SK-N-SH treated with all-trans-retinoic acid at 6 μM for 48 hours (cell line): ENCODE results near the gene RXRA.

Source experiments
- ATAC-seq: fragments of 200-7000 bp; cut with Tn5 transposase; 3 replicates; pipeline ENCODE4 v1.9.1; 2020; ENCODE audit warnings: mild to moderate bottlenecking, moderate library complexity
- ARNTL ChIP-seq: fragments of 450-650 bp; formaldehyde crosslinking; IDR thresholded peaks from 2 replicates; pipeline ENCODE4 v1.5.0; 2020; ENCODE audit warnings: low read depth, mild to moderate bottlenecking, moderate library complexity, borderline replicate concordance
- BACH2 ChIP-seq: fragments of 250-450 bp; sonication (Bioruptor Pico); IDR thresholded peaks from 2 replicates; pipeline ENCODE4 v1.9.0; 2021; ENCODE audit warnings: mild to moderate bottlenecking, borderline replicate concordance
- CREB5 ChIP-seq: fragments of 250-450 bp; sonication (Bioruptor Pico); IDR thresholded peaks from 2 replicates; pipeline ENCODE4 v1.5.1; 2020; ENCODE audit warnings: low read depth, mild to moderate bottlenecking, moderate library complexity
- CSDC2 ChIP-seq: fragments of 250-450 bp; sonication (Bioruptor Pico); IDR thresholded peaks from 2 replicates; pipeline ENCODE4 v1.5.0; 2020; ENCODE audit warnings: mild to moderate bottlenecking, moderate library complexity
- CSRNP3 ChIP-seq: fragments of 250-450 bp; sonication (Bioruptor Pico); IDR thresholded peaks from 2 replicates; pipeline ENCODE4 v1.5.1; 2021; ENCODE audit warnings: mild to moderate bottlenecking, moderate library complexity
- ESRRG ChIP-seq: fragments of 250-450 bp; sonication (Bioruptor Pico); IDR thresholded peaks from 2 replicates; pipeline ENCODE4 v1.6.1; 2021; ENCODE audit warnings: mild to moderate bottlenecking
- GLIS3 ChIP-seq: fragments of 250-450 bp; sonication (Bioruptor Pico); IDR thresholded peaks from 2 replicates; pipeline ENCODE4 v1.5.0; 2020; ENCODE audit warnings: mild to moderate bottlenecking, moderate library complexity
- ISL1 ChIP-seq: fragments of 250-450 bp; sonication (Bioruptor Pico); IDR thresholded peaks from 2 replicates; pipeline ENCODE4 v2.1.2; 2022; ENCODE audit warnings: mild to moderate bottlenecking, moderate library complexity
- OSR1 ChIP-seq: fragments of 250-450 bp; sonication (Bioruptor Pico); IDR thresholded peaks from 2 replicates; pipeline ENCODE4 v1.8.0; 2022; ENCODE audit warnings: moderate library complexity, mild to moderate bottlenecking, inconsistent platforms
- PATZ1 ChIP-seq: fragments of 250-450 bp; sonication (Bioruptor Pico); IDR thresholded peaks from 2 replicates; pipeline ENCODE4 v1.8.0; 2020; ENCODE audit warnings: mild to moderate bottlenecking, moderate library complexity, borderline replicate concordance
- POU6F1 ChIP-seq: fragments of 250-450 bp; sonication (Bioruptor Pico); IDR thresholded peaks from 2 replicates; pipeline ENCODE4 v1.8.0; 2021; ENCODE audit warnings: low read depth, mild to moderate bottlenecking, moderate library complexity, borderline replicate concordance
- PPARA ChIP-seq: fragments of 250-450 bp; sonication (Bioruptor Pico); IDR thresholded peaks from 2 replicates; pipeline ENCODE4 v1.5.0; 2020; ENCODE audit warnings: mild to moderate bottlenecking, borderline replicate concordance
- RARB ChIP-seq: fragments of 250-450 bp; sonication (Bioruptor Pico); IDR thresholded peaks from 2 replicates; pipeline ENCODE4 v1.8.0; 2021; ENCODE audit warnings: mild to moderate bottlenecking, moderate library complexity
- SNAI2 ChIP-seq: fragments of 250-450 bp; sonication (Bioruptor Pico); IDR thresholded peaks from 2 replicates; pipeline ENCODE4 v1.5.0; 2020; ENCODE audit warnings: mild to moderate bottlenecking, moderate library complexity
- TCF4 ChIP-seq: fragments of 250-450 bp; sonication (Bioruptor Pico); IDR thresholded peaks from 2 replicates; pipeline ENCODE4 v1.8.0; 2021; ENCODE audit warnings: mild to moderate bottlenecking, moderate library complexity, borderline replicate concordance
- TOX ChIP-seq: fragments of 250-450 bp; sonication (Bioruptor Pico); IDR thresholded peaks from 2 replicates; pipeline ENCODE4 v1.8.0; 2021; ENCODE audit warnings: mild to moderate bottlenecking, moderate library complexity, borderline replicate concordance
- TSHZ2 ChIP-seq: fragments of 250-450 bp; sonication (Bioruptor Pico); IDR thresholded peaks from 2 replicates; pipeline ENCODE4 v1.5.0; 2020; ENCODE audit warnings: mild to moderate bottlenecking, moderate library complexity
- ZC3H10 ChIP-seq: fragments of 250-450 bp; sonication (Bioruptor Pico); IDR thresholded peaks from 2 replicates; pipeline ENCODE4 v1.5.1; 2021; ENCODE audit warnings: mild to moderate bottlenecking, moderate library complexity
- ZFP3 ChIP-seq: fragments of 250-450 bp; sonication (Bioruptor Pico); IDR thresholded peaks from 2 replicates; pipeline ENCODE4 v1.5.0; 2020; ENCODE audit warnings: mild to moderate bottlenecking, moderate library complexity
- ZFP30 ChIP-seq: fragments of 450-650 bp; formaldehyde crosslinking; IDR thresholded peaks from 2 replicates; pipeline ENCODE4 v1.5.0; 2022; ENCODE audit warnings: mild to moderate bottlenecking, moderate library complexity
- ZNF565 ChIP-seq: fragments of 450-650 bp; formaldehyde crosslinking; conservative IDR thresholded peaks from 2 replicates; pipeline ENCODE4 v1.5.0; 2020; ENCODE audit warnings: low read depth, mild to moderate bottlenecking, moderate library complexity
- ZNF70 ChIP-seq: fragments of 450-650 bp; formaldehyde crosslinking; IDR thresholded peaks from 2 replicates; pipeline ENCODE4 v1.5.0; 2020; ENCODE audit warnings: mild to moderate bottlenecking, moderate library complexity
- ZNF8 ChIP-seq: fragments of 450-650 bp; formaldehyde crosslinking; IDR thresholded peaks from 2 replicates; pipeline ENCODE4 v1.5.0; 2020; ENCODE audit warnings: mild to moderate bottlenecking, moderate library complexity

The RXRA gene

GRCh38 chr9:134368571-134368970 lies 42.3 kb downstream of the RXRA start (continued):
- no peak for TF ChIP-seq ZNF70
- no peak for TF ChIP-seq SNAI2 (CRISPR knock-in tag)
- TF ChIP-seq ZNF8 (CRISPR knock-in tag): no peak
- no peak for TF ChIP-seq TOX
- no peak for TF ChIP-seq OSR1 (CRISPR knock-in tag)
- no peak for TF ChIP-seq CSRNP3 (CRISPR knock-in tag)

GRCh38 chr9:134369416-134370212 lies 43.4 kb downstream of the RXRA start:
- TF ChIP-seq TOX: no peak
- no peak for TF ChIP-seq ZNF70
- no peak for TF ChIP-seq GLIS3 (CRISPR knock-in tag)
- TF ChIP-seq CREB5 (CRISPR knock-in tag): no peak
- no peak for TF ChIP-seq ISL1 (CRISPR knock-in tag)
- no peak for TF ChIP-seq ZNF565 (CRISPR knock-in tag)
- no peak for TF ChIP-seq PPARA
- TF ChIP-seq ZNF8 (CRISPR knock-in tag): no peak
- TF ChIP-seq RARB (CRISPR knock-in tag): no peak
- TF ChIP-seq ZFP30 (CRISPR knock-in tag): no peak
- TF ChIP-seq POU6F1 (CRISPR knock-in tag): no peak
- TF ChIP-seq BACH2 (CRISPR knock-in tag): no peak
- TF ChIP-seq SNAI2 (CRISPR knock-in tag): no peak
- TF ChIP-seq TCF4 (CRISPR knock-in tag): no peak
- TF ChIP-seq OSR1 (CRISPR knock-in tag): no peak
- TF ChIP-seq ESRRG (CRISPR knock-in tag): no peak
- TF ChIP-seq CSRNP3 (CRISPR knock-in tag): no peak
- TF ChIP-seq ZFP3 (CRISPR knock-in tag): no peak
- ATAC-seq: no peak

GRCh38 chr9:134370213-134370492 lies 43.9 kb downstream of the RXRA start:
- no peak for ATAC-seq
- TF ChIP-seq ZNF8 (CRISPR knock-in tag) (no peak), ZNF565 (CRISPR knock-in tag) (no peak), TSHZ2 (no peak), ZNF70 (no peak), OSR1 (CRISPR knock-in tag) (no peak), ESRRG (CRISPR knock-in tag) (no peak), TOX (no peak), SNAI2 (CRISPR knock-in tag) (no peak), ISL1 (CRISPR knock-in tag) (no peak), RARB (CRISPR knock-in tag) (no peak), PATZ1 (no peak), PPARA (no peak), TCF4 (CRISPR knock-in tag) (no peak), GLIS3 (CRISPR knock-in tag) (no peak), CSDC2 (CRISPR knock-in tag) (no peak), ZC3H10 (CRISPR knock-in tag) (no peak), ARNTL (CRISPR knock-in tag) (no peak), CSRNP3 (CRISPR knock-in tag) (no peak)
